AG10803 (cell line): ENCODE data around the gene PER1.

ENCODE experiments used
- DNase-seq: peaks from one replicate; pipeline ENCODE4 v3.0.0; 2010; ENCODE audit warnings: low read depth
- H3K4me3 ChIP-seq: 2 replicates; pipeline ENCODE4 v1.5.1; 2011; ENCODE audit warnings: mild to moderate bottlenecking, low read length, control low read depth
- TF ChIP-seq, protein P1 (sequence below): conservative IDR thresholded peaks from 2 replicates; pipeline ENCODE4 v1.5.1; 2011; ENCODE audit warnings: mild to moderate bottlenecking, low read length, control low read depth, inconsistent platforms

PER1 gene

DNA sequence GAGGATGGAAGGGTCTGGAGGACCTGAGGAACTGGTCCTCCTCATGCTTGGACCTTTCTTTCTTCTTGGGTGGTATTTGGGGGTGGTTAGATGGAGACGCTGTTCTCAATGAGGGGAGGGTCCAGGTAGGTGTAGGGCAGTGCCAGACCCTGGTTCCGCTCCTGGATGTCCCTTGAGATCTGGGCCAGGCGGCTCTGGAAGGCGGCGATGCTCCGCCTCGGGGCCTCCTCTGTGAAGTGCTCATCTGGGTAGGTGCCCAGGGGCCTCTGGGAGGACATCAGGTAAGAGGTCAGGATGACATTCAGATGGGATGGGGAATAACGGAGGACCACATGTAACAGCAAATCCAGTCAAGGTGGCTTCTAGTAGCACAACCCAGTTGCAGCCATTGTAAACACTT lies 55.7 kb downstream of the PER1 start:
- H3K4me3 ChIP-seq, result no peak overlapping the region
- TF ChIP-seq, protein P1, sequence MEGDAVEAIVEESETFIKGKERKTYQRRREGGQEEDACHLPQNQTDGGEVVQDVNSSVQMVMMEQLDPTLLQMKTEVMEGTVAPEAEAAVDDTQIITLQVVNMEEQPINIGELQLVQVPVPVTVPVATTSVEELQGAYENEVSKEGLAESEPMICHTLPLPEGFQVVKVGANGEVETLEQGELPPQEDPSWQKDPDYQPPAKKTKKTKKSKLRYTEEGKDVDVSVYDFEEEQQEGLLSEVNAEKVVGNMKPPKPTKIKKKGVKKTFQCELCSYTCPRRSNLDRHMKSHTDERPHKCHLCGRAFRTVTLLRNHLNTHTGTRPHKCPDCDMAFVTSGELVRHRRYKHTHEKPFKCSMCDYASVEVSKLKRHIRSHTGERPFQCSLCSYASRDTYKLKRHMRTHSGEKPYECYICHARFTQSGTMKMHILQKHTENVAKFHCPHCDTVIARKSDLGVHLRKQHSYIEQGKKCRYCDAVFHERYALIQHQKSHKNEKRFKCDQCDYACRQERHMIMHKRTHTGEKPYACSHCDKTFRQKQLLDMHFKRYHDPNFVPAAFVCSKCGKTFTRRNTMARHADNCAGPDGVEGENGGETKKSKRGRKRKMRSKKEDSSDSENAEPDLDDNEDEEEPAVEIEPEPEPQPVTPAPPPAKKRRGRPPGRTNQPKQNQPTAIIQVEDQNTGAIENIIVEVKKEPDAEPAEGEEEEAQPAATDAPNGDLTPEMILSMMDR, result no peak
- DNase-seq, result no peak

DNA sequence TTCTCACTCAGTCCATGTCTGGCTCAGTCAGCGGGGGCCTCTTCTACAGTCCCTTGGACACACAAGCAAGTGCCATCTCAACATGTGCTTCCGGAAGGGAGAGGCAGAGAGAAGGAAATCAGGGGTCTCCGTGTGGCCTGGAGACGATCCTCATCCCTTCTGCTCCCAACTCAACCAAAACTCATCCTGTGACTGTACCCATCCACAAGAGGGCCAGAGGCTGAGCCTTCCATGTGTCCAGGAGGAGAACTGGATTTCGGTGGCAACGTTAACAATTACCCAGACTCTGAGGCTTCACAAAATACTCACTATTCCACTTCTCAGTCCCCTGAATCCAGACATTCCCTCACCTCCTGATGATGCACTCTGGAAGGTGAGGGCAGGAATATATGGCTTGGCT lies 56.8 kb downstream of the PER1 start:
- no peak for DNase-seq
- TF ChIP-seq, protein P1, result no peak
- H3K4me3 ChIP-seq, result no peak overlapping the region

DNA sequence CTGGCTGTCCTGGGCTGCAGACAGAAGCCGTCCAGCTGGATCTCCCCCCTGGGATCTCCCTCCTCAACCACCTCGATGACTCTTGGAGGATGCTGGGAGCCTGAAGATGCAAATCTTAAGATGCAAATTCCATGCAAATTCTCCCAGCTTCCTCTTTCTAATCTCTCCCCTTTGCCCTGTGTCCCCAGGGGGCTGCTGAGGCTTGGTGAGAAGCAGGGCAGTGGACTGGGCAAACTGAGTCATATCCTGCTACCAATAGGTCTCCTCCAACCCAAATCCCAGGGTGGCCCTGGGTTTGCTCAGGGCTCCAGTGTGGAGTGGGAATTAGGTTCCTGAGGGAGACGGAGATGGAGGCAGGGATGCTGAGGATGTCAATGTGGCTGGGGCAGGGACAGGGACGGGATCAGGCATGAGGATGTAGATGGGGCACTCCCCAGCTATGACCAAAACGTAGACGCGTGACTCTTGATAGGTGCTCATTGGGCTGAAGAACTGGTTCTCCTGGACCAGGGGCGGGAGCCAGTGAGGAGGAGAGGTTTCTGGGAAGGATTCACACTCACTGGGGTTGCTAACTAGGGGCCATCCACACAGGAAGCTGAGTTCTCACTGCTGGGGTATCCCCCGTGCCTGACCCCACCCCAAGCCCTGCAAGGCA lies 61.0 kb downstream of the PER1 start:
- no peak for DNase-seq
- TF ChIP-seq, protein P1, result no peak
- no peak overlapping the region for H3K4me3 ChIP-seq
